Fibroblast of skin of abdomen (primary cell): ENCODE results near the gene TRA2B. TPM values are rescaled to one million over a fixed set of nuclear protein-coding genes. Genes with fewer than 3 reads are reported as not detected.

Experiments used
- DNase-seq: peaks from one replicate; pipeline ENCODE4 v3.0.0-alpha.2; 2013
- polyA plus RNA-seq, 2 experiments: library from polyadenylated mRNA; unstranded; fragments of 120-200 nt; gene quantifications; one replicate each; pipeline ENCODE4 v1.2.1, GENCODE V29; 2013; ENCODE audit not compliant: insufficient read length in 2 of 2

Gene TRA2B
- polyA plus RNA-seq (2013, experiment 1 of 2; ENCODE audit: insufficient read length) = 178 TPM
- 182 TPM for polyA plus RNA-seq (2013, experiment 2 of 2; ENCODE audit: insufficient read length)

- peak; percentile 99 for DNase-seq
These were observed at the start of gene TRA2B for GRCh38 chr3:185937689-185938374. Gene TRA2B, minus strand, starts transcription at chr3:185938014. Its CDS starts 154 bp downstream, at chr3:185937860.

GRCh38 chr3:185986198-185986777 lies 48.5 kb upstream of the TRA2B start:
- DNase-seq = peak; percentile 73

DNA sequence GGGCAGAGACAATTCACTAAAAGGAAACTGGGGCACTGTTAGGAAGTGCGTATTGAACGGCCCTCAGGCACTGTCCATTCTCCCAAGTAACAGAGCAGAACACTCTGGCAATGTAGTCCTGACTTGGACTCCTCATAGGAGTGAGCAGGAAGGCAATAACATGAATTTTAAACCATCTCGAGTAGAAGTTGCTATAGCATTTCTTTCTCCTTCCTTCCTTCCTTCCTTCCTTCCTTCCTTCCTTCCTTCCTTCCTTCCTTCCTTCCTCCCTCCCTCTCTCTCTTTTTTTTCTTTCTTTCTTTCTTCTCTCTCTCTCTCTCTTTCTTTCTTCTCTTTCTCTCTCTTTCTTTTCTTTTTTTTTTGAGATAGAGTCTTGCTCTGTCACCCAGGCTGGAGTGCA lies 46.4 kb upstream of the TRA2B start:
- no peak for DNase-seq

DNA sequence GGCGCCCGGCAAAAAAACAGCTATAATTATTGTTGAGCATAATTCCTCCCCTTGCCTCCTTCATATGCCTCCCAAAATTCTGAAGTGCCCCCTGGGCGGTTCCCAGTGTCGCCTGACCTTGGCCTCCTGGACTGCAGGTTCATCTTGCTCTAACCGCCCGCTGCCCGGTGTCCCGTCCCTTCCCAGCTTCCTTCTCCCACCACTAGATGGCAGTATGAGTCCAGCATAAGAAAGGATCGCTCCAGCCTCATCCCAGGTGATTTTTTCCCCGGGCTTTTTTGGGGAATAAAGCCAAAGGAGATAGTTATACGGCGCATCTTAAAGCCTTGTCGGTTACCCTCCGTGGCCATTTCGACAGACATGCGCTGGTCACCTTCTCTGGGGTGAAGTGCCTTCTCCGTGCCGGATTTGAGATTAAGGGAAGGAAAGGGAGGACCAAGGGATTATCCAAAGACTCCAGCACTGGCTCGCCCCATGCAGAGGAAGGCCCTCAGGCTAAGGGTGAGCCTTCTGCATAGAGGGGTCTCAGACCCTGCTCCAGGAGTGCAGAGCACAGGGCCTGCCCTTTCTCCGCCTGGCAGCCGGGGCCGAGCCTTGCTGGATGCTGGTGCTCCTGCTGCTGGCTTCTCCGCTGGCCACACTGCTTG lies 45.8 kb upstream of the TRA2B start:
- peak; percentile 65 for DNase-seq

- DNase-seq = no peak
These were observed 44.8 kb upstream of the TRA2B start for GRCh38 chr3:185982632-185983031.

DNA sequence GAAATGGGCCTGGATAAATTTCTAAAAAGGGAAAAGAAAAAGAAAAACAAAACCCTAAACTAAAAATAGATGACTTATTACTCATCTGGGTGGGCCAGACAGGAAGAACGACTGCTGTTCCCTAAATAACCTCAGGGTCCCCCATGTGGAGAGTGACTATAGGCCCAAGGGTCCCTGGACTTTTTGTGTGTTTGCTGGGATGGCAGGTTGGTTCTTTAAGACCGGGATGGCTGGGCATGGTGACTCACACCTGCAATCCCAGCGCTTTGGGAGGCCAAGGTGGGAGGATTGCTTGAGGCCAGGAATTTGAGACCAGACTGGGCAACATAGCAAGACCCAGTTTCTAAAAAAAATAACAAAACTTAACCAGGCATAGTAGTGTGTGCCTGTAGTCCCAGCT lies 43.8 kb upstream of the TRA2B start:
- no peak for DNase-seq

DNA sequence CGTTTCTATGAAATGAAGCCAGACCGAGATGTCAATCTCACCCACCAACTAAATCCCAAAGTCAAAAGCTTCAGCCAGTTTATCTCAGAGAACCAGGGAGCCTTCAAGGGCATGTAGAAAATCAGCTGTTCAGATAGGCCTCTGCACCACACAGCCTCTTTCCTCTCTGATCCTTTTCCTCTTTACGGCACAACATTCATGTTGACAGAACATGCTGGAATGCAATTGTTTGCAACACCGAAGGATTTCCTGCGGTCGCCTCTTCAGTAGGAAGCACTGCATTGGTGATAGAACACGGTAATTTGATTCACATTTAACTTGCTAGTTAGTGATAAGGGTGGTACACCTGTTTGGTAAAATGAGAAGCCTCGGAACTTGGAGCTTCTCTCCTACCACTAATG lies 41.9 kb upstream of the TRA2B start:
- no peak for DNase-seq

DNA sequence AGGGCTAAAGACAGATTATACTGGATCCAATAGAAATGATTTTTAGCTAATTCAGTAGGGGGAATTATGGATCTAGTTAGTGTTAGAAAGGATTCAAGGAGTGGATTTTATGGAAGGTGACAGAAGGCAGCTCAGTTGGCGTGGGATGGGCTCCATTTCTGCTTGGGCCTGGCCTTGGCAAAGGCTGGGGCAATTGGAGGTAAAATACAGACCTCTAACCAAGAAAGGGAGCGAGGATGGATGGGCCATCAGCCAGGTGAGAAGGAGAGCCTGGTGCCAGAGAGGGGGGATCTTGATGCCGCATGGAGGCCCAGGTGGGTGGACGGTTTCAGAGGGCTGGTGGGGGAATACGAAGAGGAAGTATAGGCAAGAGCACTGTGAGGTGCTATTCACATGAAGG lies 40.7 kb upstream of the TRA2B start:
- no peak for DNase-seq

- DNase-seq = no peak
These were observed 39.8 kb upstream of the TRA2B start for GRCh38 chr3:185977679-185978040.

DNA sequence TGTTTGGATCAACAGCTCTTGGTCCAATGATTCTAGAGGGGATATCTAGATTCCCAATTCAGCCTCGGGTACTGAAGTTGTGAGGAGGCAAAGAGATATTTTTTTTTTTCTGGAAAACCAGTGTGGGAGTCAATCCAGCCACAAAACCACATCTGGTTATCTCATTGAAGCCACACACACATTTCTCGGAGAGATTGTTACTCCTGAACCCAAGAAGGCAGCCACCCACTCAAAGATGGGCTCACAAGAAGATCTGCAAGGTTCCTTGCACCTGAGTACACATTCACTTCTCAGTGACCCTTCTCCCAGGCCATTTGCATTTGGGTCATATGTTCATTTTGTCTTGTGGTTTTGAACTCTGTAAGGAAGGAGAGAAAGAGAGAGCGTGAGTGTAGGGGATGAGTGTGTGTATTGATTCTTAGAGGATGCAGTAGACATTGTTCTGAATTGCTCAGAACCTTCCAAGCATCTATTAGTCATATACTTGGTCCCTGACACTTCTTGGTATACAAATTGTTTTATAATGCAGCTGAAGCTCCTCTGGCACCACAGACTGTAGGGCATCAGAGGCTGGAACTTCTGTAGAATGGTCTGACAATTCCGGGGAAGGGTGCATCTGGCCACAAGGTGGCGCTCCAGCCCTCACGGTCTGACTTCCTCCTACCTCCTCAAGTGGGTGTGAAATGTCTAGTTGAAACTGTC lies 39.3 kb upstream of the TRA2B start:
- DNase-seq = peak; percentile 53

DNA sequence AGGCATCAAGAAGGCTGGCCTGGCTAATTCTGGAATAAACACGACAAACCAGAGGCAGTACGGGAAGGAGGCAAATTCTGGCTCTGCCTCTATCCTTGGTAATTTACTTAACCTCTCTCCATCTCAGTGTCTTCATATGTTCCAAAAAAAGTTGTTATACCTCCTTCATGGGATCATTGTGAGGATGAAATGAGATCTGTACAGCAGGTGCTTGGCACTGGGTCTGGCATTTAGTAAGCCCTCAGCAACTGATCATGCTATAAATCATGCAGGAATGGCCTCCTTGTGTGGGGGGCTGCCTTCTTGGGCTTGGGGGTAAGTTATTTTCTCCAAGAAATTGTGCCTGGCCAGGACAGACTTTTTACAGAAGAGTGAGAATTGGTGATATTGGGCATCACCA lies 38.3 kb upstream of the TRA2B start:
- DNase-seq = no peak

DNA sequence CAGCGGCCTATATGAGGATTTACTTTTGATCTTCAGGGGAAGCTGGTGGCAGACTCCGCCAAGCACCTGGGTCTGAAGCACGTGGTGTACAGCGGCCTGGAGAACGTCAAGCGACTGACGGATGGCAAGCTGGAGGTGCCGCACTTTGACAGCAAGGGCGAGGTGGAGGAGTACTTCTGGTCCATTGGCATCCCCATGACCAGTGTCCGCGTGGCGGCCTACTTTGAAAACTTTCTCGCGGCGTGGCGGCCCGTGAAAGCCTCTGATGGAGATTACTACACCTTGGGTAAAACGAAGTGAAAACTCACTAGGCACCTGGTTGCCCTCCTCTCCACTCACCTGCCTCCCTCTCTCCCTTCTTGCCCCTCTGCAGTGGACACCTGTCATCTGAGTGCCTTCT lies 33.8 kb upstream of the TRA2B start:
- no peak for DNase-seq

- no peak for DNase-seq
These were observed 30.4 kb upstream of the TRA2B start for GRCh38 chr3:185968168-185968567.

DNA sequence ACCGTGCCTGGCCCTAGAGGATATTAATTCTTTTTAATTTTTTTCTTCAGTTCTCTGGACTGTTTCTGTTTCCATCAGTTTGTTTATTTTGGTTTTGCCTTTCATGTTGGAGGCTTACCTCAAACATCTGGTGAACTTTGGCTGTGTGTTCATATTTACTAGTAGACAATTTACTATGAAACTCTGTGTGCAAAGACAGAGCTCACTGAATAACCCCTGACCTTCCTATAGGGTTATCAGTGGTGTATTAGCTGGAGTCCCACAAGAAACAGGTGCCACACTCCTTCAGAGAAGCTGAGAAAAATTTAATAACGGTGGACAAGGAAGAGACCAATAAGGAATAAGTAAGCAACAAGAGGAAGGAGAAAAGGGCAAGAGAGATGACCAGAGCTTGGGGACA lies 28.8 kb upstream of the TRA2B start:
- DNase-seq = no peak

DNA sequence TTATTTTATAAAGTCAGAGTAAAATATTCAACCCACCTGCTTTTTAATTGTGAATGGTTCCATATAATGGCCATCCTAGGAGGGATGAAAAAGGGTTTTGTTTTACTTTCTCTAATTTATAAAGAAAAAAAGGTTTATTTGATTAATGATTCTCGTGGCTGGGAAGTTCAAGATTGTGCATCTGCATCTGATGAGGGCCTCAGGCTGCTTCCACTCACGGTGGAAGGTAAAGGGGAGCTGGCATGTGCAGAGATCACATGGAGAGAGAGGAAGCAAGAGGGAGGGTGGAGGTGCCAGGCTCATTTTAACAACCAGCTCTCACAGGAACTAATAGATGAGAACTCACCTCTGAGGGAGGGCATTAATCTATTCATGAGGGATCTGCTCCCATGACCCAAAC lies 27.7 kb upstream of the TRA2B start:
- DNase-seq = no peak

- no peak for DNase-seq
These were observed 23.9 kb upstream of the TRA2B start for GRCh38 chr3:185961675-185962232.

DNA sequence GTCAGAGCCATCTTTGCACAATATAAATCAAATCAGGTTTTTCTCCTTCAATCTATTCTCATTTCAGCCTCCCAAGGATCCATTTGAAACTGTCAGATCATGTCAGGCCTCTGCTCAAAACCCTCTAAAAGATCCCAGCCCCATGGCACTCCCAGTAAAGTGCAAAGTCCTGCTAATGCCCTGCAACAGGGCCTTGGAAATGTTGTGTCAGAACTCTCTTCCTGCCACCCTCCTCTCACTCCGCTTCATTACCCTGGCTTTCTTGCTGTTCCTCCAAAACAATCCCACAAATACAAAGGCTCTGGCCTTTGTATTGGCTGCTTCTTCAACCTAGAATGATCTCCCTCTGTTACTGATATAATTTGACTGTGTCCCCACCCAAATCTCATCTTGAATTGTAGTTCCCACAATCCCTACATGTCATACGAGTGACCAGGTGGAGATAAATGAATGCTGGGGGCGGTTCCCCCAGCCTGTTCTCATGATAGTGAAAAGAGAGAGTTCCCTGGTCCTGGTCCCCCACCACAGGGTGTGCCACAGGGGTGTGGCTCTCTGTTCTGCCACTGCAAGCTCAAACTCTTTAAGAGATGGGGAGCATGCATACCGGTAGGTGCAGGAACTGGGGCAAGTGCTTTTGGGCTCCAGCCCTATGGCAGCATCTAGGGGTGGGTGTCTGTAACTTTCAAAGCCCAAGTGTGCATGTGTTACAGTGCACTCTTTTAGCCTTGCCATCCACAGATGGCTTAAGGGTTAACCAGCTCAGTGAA lies 22.9 kb upstream of the TRA2B start:
- DNase-seq = no peak

DNA sequence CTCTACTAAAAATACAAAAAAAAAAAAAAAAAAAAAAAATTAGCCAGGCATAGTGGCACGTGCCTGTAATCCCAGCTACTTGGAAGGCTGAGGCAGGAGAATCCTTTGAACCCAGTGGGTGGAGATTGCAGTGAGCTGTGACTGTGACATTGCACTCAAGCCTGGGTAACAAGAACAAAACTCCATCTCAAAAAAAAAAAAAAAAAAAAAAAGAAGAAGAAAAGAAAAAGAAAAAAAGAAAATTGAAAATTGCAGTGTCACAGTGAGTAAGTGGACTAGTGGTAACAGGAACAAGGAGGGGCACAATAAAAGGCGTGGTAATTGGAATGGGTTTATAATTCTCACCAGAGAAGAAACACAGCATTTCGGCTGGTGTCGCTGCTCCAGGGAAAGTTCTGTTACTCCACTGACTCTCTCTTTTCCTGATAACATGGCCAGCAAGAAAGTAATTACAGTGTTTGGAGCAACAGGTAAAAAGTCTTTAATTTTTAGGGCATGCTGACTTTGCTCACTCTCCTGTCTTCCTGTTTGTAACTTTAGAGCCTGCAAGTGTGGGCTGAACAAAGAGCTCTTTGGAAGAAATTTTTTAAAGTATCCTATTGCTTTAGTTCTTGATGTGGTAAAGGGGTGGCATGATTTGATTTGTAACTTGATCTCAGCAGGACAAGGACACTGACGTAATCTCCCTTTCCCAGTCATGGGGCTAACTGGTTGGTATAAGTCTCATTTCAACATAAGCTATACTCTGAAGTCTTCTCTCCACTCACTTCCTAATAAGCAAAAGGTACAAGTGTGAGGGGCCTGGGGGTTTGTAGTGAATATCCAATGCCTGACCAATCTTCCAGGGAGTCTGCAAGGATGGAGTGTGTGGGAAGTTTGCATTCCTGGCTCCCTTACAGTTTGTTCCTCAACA lies 22.1 kb upstream of the TRA2B start:
- DNase-seq = peak; percentile 43

GRCh38 chr3:185958626-185959025 lies 20.8 kb upstream of the TRA2B start:
- no peak for DNase-seq

DNA sequence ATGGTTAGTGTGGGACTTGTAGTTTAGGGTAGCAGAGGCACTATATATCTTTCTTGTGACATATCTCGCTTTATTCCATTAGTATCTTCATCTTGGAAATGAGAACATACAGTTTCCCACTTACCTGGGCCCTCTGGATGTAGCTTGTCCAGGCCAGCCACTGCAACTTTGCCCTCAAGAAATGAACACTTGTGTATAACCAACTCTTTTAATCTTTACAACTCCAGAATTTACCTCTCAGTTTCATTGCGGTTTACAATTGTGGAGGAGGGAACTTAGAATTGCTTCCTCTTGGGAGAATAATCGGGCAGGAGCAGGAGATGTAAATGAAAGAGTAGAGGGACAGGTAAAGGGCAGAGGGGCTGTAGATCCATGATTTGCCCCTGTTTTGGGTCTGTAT lies 18.4 kb upstream of the TRA2B start:
- no peak for DNase-seq

GRCh38 chr3:185954366-185954723 lies 16.5 kb upstream of the TRA2B start:
- no peak for DNase-seq
